Activated CD8-positive, alpha-beta T cell treated with anti-CD3 and anti-CD28 coated beads for 36 hours (primary cell): ENCODE measurements around the gene B4GALNT4. TPM values are rescaled to one million over a fixed set of nuclear protein-coding genes. Genes with fewer than 3 reads are reported as not detected.

Experiments used
- ATAC-seq: fragments of 200-7000 bp; cut with Tn5 transposase; one replicate; pipeline ENCODE4 v1.10.0; 2021; ENCODE audit warnings: mild to moderate bottlenecking, moderate library complexity
- CTCF ChIA-PET: fragments of 350-600 bp; sonication (Branson Sonifier 250); formaldehyde crosslinking; loops from one replicate; lab custom pipeline; 2021; ENCODE audit warnings: antibody characterized with exemption; lab: Charles Lee
- POLR2A ChIA-PET: fragments of 350-600 bp; sonication (Branson Sonifier 250); formaldehyde crosslinking; loops from one replicate; lab custom pipeline; 2021; ENCODE audit warnings: antibody characterized with exemption; lab: Charles Lee
- DNase-seq: peaks from one replicate; pipeline ENCODE4 v3.0.0-alpha.2; 2020
- H3K27ac Mint-ChIP-seq: one replicate; pipeline ENCODE4 v1.8.0; 2021; ENCODE audit warnings: mild to moderate bottlenecking, mixed read lengths
- H3K27me3 Mint-ChIP-seq: one replicate; pipeline ENCODE4 v1.8.0; 2021; ENCODE audit warnings: mixed read lengths
- H3K36me3 Mint-ChIP-seq: one replicate; pipeline ENCODE4 v1.8.0; 2021; ENCODE audit warnings: low read depth, mixed read lengths
- H3K4me1 Mint-ChIP-seq: one replicate; pipeline ENCODE4 v1.8.0; 2021; ENCODE audit warnings: low read depth, mixed read lengths
- H3K4me3 Mint-ChIP-seq: one replicate; pipeline ENCODE4 v1.8.0; 2021; ENCODE audit warnings: mild to moderate bottlenecking, moderate library complexity, mixed read lengths
- H3K9me3 Mint-ChIP-seq: one replicate; pipeline ENCODE4 v1.8.0; 2021; ENCODE audit warnings: mixed read lengths
- intact Hi-C: fragments of 100-400 bp; cut with micrococcal nuclease; formaldehyde crosslinking; loops from one replicate; pipeline ENCODE4 v1.10.0; 2022
- total RNA-seq, 2 experiments: library from RNA; stranded (reverse); gene quantifications; one replicate each; pipeline ENCODE4 v1.2.3, GENCODE V29; 2021
- TF ChIP-seq, protein P1 (sequence below): fragments of 200-600 bp; IDR thresholded peaks from one replicate; pipeline ENCODE4 v1.8.0; 2022; ENCODE audit warnings: antibody characterized with exemption, mild to moderate bottlenecking

The B4GALNT4 gene
- total RNA-seq, 2 experiments from 2014 or later = 1.5 to 3.4 TPM

DNA sequence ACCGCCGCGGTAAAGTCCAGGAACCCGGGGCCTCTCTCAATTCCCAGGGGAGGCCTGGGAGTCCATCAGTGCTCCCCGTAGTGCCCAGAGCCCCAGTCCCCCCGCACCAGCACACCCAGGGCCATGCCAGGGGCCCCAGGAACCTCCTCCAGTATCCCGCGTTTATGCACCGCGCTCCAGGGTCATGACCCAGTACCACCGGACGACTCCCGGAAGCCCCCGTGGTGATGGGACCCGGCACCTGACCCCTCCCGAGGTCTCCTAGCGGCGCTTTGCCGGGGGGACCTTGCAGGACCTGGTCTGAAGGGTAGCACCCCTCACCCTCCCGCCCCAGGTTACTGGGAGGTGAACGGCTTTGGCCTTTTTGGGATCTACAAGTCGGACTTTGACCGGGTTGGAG is 11.2 kb downstream of the B4GALNT4 start:
- ChIA-PET CTCF (no interaction called here), POLR2A (no interaction called here)
- Mint-ChIP-seq H3K36me3 (no peaks in the 10 kb centered on the region), H3K27ac (no peak overlapping the region), H3K4me1 (peaks cover 3% of the 10 kb centered on the region), H3K4me3 (no peak overlapping the region), H3K9me3 (no peaks in the 10 kb centered on the region), H3K27me3 (peaks cover 2% of the 10 kb centered on the region)
- ATAC-seq = no peak
- intact Hi-C loops = no loop called here
- no peak for DNase-seq
- TF ChIP-seq, protein P1, sequence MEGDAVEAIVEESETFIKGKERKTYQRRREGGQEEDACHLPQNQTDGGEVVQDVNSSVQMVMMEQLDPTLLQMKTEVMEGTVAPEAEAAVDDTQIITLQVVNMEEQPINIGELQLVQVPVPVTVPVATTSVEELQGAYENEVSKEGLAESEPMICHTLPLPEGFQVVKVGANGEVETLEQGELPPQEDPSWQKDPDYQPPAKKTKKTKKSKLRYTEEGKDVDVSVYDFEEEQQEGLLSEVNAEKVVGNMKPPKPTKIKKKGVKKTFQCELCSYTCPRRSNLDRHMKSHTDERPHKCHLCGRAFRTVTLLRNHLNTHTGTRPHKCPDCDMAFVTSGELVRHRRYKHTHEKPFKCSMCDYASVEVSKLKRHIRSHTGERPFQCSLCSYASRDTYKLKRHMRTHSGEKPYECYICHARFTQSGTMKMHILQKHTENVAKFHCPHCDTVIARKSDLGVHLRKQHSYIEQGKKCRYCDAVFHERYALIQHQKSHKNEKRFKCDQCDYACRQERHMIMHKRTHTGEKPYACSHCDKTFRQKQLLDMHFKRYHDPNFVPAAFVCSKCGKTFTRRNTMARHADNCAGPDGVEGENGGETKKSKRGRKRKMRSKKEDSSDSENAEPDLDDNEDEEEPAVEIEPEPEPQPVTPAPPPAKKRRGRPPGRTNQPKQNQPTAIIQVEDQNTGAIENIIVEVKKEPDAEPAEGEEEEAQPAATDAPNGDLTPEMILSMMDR = no peak

DNA sequence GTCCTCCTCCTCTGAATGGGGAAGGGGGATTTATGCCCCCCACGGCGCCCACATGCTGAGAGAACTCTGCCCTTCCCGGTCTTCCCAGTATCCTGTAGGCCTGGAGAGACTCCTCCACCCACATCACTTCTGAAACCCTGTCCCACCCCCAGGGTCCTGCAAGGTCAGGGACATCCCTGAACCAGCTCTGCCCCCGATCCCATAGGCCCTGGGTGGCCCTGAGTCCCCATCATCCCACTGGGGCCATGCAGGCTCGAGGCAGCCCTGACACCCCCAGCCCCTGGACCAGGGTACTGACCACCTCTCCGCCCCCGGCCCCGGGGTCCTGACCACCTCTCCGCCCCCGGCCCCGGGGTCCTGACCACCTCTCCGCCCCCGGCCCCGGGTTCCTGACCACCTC is 11.7 kb downstream of the B4GALNT4 start:
- ATAC-seq (no peak), DNase-seq (no peak)
- ChIA-PET POLR2A (no interaction called here), CTCF (no interaction called here)
- H3K36me3 Mint-ChIP-seq = no peaks in the 10 kb centered on the region
- peaks cover 3% of the 10 kb centered on the region for H3K4me1 Mint-ChIP-seq
- intact Hi-C loops = no loop called here
- H3K27me3 Mint-ChIP-seq = peaks cover 2% of the 10 kb centered on the region
- H3K9me3 Mint-ChIP-seq = no peaks in the 10 kb centered on the region
- TF ChIP-seq, protein P1 = no peak
- no peak overlapping the region for H3K27ac Mint-ChIP-seq
- H3K4me3 Mint-ChIP-seq = no peak overlapping the region

DNA sequence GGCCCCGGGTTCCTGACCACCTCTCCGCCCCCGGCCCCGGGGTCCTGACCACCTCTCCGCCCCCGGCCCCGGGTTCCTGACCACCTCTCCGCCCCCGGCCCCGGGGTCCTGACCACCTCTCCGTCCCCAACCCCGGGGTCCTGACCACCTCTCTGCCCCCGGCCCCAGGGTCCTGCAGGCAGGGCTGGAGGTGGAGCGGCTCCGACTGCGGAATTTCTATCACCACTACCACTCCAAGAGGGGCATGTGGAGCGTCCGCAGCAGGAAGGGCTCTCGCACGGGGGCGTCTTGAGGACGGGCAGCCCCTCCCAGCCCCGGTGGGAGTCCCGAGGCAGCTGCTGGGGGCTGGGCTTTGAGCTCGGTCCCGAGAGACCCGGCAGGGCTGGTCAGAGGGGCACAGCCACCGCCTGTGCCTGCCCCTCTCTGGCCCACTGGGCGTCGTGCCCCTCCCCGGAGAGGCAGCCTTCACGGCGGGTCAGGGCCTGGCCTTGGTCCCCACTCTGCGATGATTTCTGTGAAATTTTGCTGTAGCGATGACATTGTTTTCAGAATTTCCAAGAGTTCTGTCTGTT is 12.3 kb downstream of the B4GALNT4 start:
- DNase-seq = no peak
- Mint-ChIP-seq H3K27me3 (peaks cover 2% of the 10 kb centered on the region), H3K4me3 (no peak overlapping the region), H3K9me3 (peaks cover 1% of the 10 kb centered on the region), H3K27ac (no peak overlapping the region), H3K4me1 (peaks cover 3% of the 10 kb centered on the region), H3K36me3 (no peaks in the 10 kb centered on the region)
- ATAC-seq = no peak
- TF ChIP-seq, protein P1 = no peak
- ChIA-PET CTCF (no interaction called here), POLR2A (no interaction called here)
- intact Hi-C loops = no loop called here

- peaks cover 3% of the 10 kb centered on the region for H3K4me1 Mint-ChIP-seq
- no peak overlapping the region for H3K4me3 Mint-ChIP-seq
- TF ChIP-seq, protein P1 = no peak
- peaks cover 6% of the 10 kb centered on the region for H3K9me3 Mint-ChIP-seq
- DNase-seq = no peak
- H3K27ac Mint-ChIP-seq = no peak overlapping the region
- ChIA-PET CTCF (no interaction called here), POLR2A (no interaction called here)
- H3K27me3 Mint-ChIP-seq = peaks cover 2% of the 10 kb centered on the region
- H3K36me3 Mint-ChIP-seq = no peaks in the 10 kb centered on the region
- intact Hi-C loops = no loop called here
- peak; percentile 51 for ATAC-seq
These were observed 12.9 kb downstream of the B4GALNT4 start for GRCh38 chr11:382081-382629.

- CTCF ChIA-PET = interaction anchor here (0.6 kb wide), 1 partner anchor 27 kb away, joined by 3 read pairs; no protein-coding TSS in a partner anchor
- Mint-ChIP-seq H3K27me3 (peaks cover 2% of the 10 kb centered on the region), H3K4me3 (no peak overlapping the region), H3K36me3 (no peaks in the 10 kb centered on the region), H3K9me3 (peaks cover 8% of the 10 kb centered on the region), H3K27ac (no peak overlapping the region), H3K4me1 (peaks cover 5% of the 10 kb centered on the region)
- no peak for ATAC-seq
- intact Hi-C loops = no loop called here
- DNase-seq = no peak
- TF ChIP-seq, protein P1 = no peak
- POLR2A ChIA-PET = no interaction called here
These were observed 14.1 kb downstream of the B4GALNT4 start for GRCh38 chr11:383431-383830.
